Esophagus squamous epithelium (tissue), 5 donors: Measurements from ENCODE around the gene FN1. TPM values are rescaled to one million over a fixed set of nuclear protein-coding genes. Genes with fewer than 3 reads are reported as not detected.
A peak's percentile ranks its signal among the peaks of the same experiment; 100 is the strongest.

Experiments
- DNase-seq: peaks from one replicate; lab custom pipeline; 2025; lab: John Stamatoyannopoulos, UW
- H3K27ac ChIP-seq, 4 donors: fragments of 200-600 bp; sonication (generic); one replicate each; pipeline ENCODE4 v1.5.1; 2016 to 2019; ENCODE audit warnings: mild to moderate bottlenecking in 1 of 4
- H3K27me3 ChIP-seq, 4 donors: fragments of 200-600 bp; sonication (generic); 1 replicate in 3 of 4; 2 replicates in 1 of 4; pipeline versions ENCODE4 v1.5.1 to v1.6.0; 2017 to 2021; ENCODE audit warnings: antibody characterized with exemption in 1 of 4
- H3K36me3 ChIP-seq, 3 donors: fragments of 200-600 bp; sonication (generic); one replicate each; pipeline ENCODE4 v1.5.1; 2016 to 2019
- H3K4me1 ChIP-seq, 3 donors: fragments of 200-600 bp; sonication (generic); one replicate each; pipeline ENCODE4 v1.5.1; 2017 to 2019
- H3K4me3 ChIP-seq, 4 donors: fragments of 200-600 bp; sonication (generic); 1 replicate in 3 of 4; 2 replicates in 1 of 4; pipeline ENCODE4 v1.5.1; 2016 to 2019; ENCODE audit warnings: mild to moderate bottlenecking in 2 of 4, moderate library complexity in 1 of 4
- H3K9me3 ChIP-seq, 3 donors: fragments of 200-600 bp; sonication (generic); one replicate each; pipeline ENCODE4 v1.5.1; 2016 to 2019
- CTCF ChIP-seq, 6 experiments: fragments of 450-650 bp in 4 of 6; fragments of 200-600 bp in 2 of 6; sonication (generic) in 2 of 6; IDR thresholded peaks; one replicate each; pipeline ENCODE4 v1.5.1; 2016 to 2019; ENCODE audit warnings: antibody characterized with exemption in 6 of 6, mild to moderate bottlenecking in 4 of 6, moderate library complexity in 4 of 6
- POLR2A ChIP-seq, 4 donors: fragments of 450-650 bp; IDR thresholded peaks; one replicate each; pipeline ENCODE4 v1.6.1; 2017; ENCODE audit warnings: antibody characterized with exemption in 4 of 4, mild to moderate bottlenecking in 4 of 4, moderate library complexity in 3 of 4
- WGBS, 2 donors: methylation state at CpG; one replicate each; pipeline ENCODE4 v1.1.5; 2018; 5-methylcytosine and 5-hydroxymethylcytosine counted together
- intact Hi-C: fragments of 100-400 bp; cut with DNase I; formaldehyde crosslinking; loops from one replicate; pipeline ENCODE4 v1.15.0; 2022
- total RNA-seq, 4 donors: library from RNA; depleted of rRNA; stranded (reverse); fragments of >200 nt; gene quantifications; one replicate each; pipeline ENCODE4 v1.1.0, GENCODE V29; 2016
- donor health status: DM: yes; HTN: yes; CAD: no.

The FN1 gene
- total RNA-seq, 4 donors from 2014 or later, result 15.7 to 393 (median 112) TPM

DNA sequence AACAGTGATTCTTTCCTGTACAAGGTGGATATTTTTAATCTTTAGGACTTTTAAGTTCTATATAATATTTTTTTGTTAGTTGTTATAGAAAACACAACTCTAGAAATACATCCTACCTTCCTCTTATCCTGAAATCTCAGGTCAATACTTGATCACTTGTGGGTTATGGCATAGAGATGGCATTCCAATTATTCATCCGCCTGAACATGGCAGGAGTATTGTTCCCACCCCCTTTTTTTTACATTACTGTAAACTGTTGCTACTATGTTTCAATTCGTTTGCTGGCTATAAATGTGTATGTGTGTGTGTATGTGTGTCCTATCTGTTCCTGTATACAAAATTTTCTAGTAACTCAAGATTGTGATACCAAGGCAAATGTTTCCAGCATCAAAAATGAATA is 43.3 kb upstream of the FN1 start:
- H3K9me3 ChIP-seq, result no peaks in the 10 kb centered on the region
- no peaks in the 10 kb centered on the region for H3K36me3 ChIP-seq
- no peaks in the 10 kb centered on the region for H3K27me3 ChIP-seq
- no peaks in the 10 kb centered on the region for H3K4me1 ChIP-seq
- no peak overlapping the region for H3K4me3 ChIP-seq
- DNase-seq, result no peak
- no peak for TF ChIP-seq POLR2A (IDR thresholded peaks at IDR 0.05)
- no peak for TF ChIP-seq CTCF (IDR thresholded peaks at IDR 0.05)
- H3K27ac ChIP-seq, result no peak overlapping the region
- intact Hi-C loops, result no loop called here
- 59 to 79% methylated on average over 2 of the region's 2 CpGs for WGBS, 2 donors

- no peak overlapping the region for H3K4me3 ChIP-seq
- no peak overlapping the region for H3K27ac ChIP-seq
- intact Hi-C loops, result no loop called here
- H3K27me3 ChIP-seq, result no peaks in the 10 kb centered on the region
- DNase-seq, result no peak
- no peaks in the 10 kb centered on the region for H3K4me1 ChIP-seq
- no peaks in the 10 kb centered on the region for H3K36me3 ChIP-seq
- WGBS, 2 donors, result 67 to 73% methylated on average over 2 of the region's 2 CpGs
- H3K9me3 ChIP-seq, result no peaks in the 10 kb centered on the region
- TF ChIP-seq CTCF (IDR thresholded peaks at IDR 0.05) (no peak), POLR2A (IDR thresholded peaks at IDR 0.05) (no peak)
Observed at GRCh38 chr2:215476424-215476823, 40.6 kb upstream of the FN1 start.

DNA sequence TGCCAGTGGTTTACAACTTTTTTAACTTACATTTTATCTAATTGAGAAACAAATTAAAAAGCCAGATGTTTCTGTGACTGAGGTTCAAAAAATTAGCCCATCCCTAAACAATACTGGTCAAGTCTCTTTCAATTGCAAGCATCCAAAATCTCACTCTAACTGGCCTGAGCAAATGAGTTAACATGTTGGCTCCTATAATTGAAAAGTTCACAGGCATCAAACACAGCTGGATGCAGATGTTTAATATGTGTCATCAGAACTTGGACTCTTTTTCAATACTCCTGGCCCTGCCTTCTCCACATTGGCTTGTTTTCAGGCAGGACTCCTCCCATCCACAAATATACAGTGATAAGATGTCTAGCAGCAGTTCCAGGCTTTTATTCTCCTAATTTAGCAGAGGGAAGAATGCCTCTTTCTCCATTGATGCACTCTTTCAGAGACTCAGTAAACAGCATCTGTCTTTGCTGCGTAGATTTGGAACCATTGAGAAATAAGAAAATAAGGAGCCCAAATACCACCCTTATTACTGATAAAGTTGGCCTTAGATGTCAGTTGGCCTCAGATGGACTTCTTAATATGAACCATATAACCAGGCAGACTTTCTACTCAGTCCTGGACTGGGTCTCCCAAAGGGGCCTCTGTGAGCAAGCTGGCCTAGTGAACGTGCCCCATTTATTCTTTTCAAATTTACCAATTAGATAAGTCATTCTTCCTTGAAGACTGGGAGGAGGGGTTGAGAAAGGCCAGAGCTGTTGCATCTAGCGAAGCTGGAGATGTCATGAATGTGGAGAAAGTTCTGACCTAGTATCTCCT is 30.4 kb upstream of the FN1 start:
- Histone ChIP-seq H3K9me3 (no peaks in the 10 kb centered on the region), H3K27ac (peak overlapping the region in 1 of 4 donors; percentile 43), H3K4me3 (no peak overlapping the region), H3K27me3 (no peaks in the 10 kb centered on the region), H3K36me3 (no peaks in the 10 kb centered on the region), H3K4me1 (no peaks in the 10 kb centered on the region)
- DNase-seq, result no peak
- 70 to 73% methylated on average over 3 of the region's 3 CpGs for WGBS, 2 donors
- no peak for TF ChIP-seq CTCF (IDR thresholded peaks at IDR 0.05)
- intact Hi-C loops, result no loop called here

DNA sequence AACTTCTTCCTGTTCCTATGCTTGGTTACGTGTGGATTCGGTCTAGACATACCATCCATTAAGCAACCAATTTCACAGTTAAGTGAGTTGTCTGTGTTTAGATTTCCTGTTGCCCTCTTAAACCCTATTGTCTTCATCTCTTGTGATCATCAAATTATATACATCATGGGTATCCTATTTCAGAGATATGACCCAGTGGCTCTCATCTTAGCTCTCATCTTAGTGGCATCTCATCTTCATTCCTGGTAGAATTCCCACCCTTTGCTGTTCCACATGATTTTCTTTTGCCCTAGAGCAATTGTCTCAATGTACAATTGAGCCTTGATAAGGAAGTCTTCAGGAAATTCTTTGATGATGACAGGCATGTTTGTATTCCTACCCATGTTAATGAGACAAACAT is 29.4 kb upstream of the FN1 start:
- H3K9me3 ChIP-seq, result no peaks in the 10 kb centered on the region
- intact Hi-C loops, result no loop called here
- H3K4me3 ChIP-seq, result no peak overlapping the region
- DNase-seq, result no peak
- H3K27me3 ChIP-seq, result no peaks in the 10 kb centered on the region
- WGBS, 2 donors, result 53 to 54% methylated on average over 2 of the region's 2 CpGs
- no peaks in the 10 kb centered on the region for H3K36me3 ChIP-seq
- no peak overlapping the region for H3K27ac ChIP-seq
- H3K4me1 ChIP-seq, result peaks cover 0 to under 1% (median 0%) of the 10 kb centered on the region in 3 donors
- TF ChIP-seq CTCF (IDR thresholded peaks at IDR 0.05) (no peak), POLR2A (IDR thresholded peaks at IDR 0.05) (no peak)

- TF ChIP-seq CTCF (IDR thresholded peaks at IDR 0.05) (no peak), POLR2A (IDR thresholded peaks at IDR 0.05) (no peak)
- 84 to 85% methylated on average over 5 of the region's 5 CpGs for WGBS, 2 donors
- no peak overlapping the region for H3K4me3 ChIP-seq
- H3K27ac ChIP-seq, result no peak overlapping the region
- no peaks in the 10 kb centered on the region for H3K9me3 ChIP-seq
- H3K27me3 ChIP-seq, result no peaks in the 10 kb centered on the region
- H3K36me3 ChIP-seq, result no peaks in the 10 kb centered on the region
- DNase-seq, result no peak
- H3K4me1 ChIP-seq, result peaks cover 0 to 3% (median 0%) of the 10 kb centered on the region in 3 donors
- intact Hi-C loops, result no loop called here
Observed at GRCh38 chr2:215461836-215462532, 26.1 kb upstream of the FN1 start.
